Heart right ventricle (tissue), 16 donors: ENCODE measurements around the gene ZNF19. TPM values are rescaled to one million over a fixed set of nuclear protein-coding genes. Genes with fewer than 3 reads are reported as not detected.

Experiments used
- ATAC-seq, 8 donors: fragments of 200-7000 bp; cut with Tn5 transposase; one replicate each; pipeline ENCODE4 v1.9.1; 2020; ENCODE audit warnings: mild to moderate bottlenecking in 8 of 8, moderate library complexity in 8 of 8, moderate number of reproducible peaks in 1 of 8
- DNase-seq, 2 donors: peaks; one replicate each; pipeline ENCODE4 v3.0.0-alpha.2; 2020
- H3K27ac ChIP-seq, 10 donors: fragments of 200-600 bp; sonication (generic) in 2 of 10; one replicate each; pipeline versions ENCODE4 v1.5.0 to v1.8.0; 2020 to 2022; ENCODE audit warnings: mild to moderate bottlenecking in 3 of 10
- H3K27me3 ChIP-seq, 7 donors: fragments of 200-600 bp; one replicate each; pipeline ENCODE4 v1.8.0; 2021 to 2022; ENCODE audit warnings: mild to moderate bottlenecking in 2 of 7
- H3K36me3 ChIP-seq, 9 donors: fragments of 200-600 bp; sonication (generic) in 1 of 9; one replicate each; pipeline versions ENCODE4 v1.5.0 to v1.8.0; 2020 to 2022; ENCODE audit warnings: mild to moderate bottlenecking in 2 of 9
- H3K4me1 ChIP-seq, 9 donors: fragments of 200-600 bp; sonication (generic) in 1 of 9; one replicate each; pipeline versions ENCODE4 v1.5.0 to v1.8.0; 2020 to 2022; ENCODE audit warnings: mild to moderate bottlenecking in 4 of 9
- H3K4me3 ChIP-seq, 10 donors: fragments of 200-600 bp; sonication (generic) in 2 of 10; one replicate each; pipeline versions ENCODE4 v1.5.0 to v1.8.0; 2020 to 2022; ENCODE audit warnings: mild to moderate bottlenecking in 7 of 10, moderate library complexity in 2 of 10
- H3K9me3 ChIP-seq, 11 donors: fragments of 200-600 bp in 10 of 11; sonication (generic) in 2 of 11; one replicate each; pipeline versions ENCODE4 v1.5.0 to v1.8.0; 2013 to 2022; ENCODE audit warnings: mild to moderate bottlenecking in 2 of 11, control low read depth in 1 of 11, moderate library complexity in 1 of 11
- WGBS, 2 donors: extraction: QIAGEN DNeasy Blood & Tissue Kit; methylation state at CpG; one replicate each; pipeline ENCODE4 v1.1.7; 2013; ENCODE audit warnings: inconsistent platforms in 1 of 2; 5-methylcytosine and 5-hydroxymethylcytosine counted together
- intact Hi-C, 10 donors: fragments of 100-400 bp; cut with DNase I; formaldehyde crosslinking; loops; one replicate each; pipeline versions ENCODE4 v1.11.1 to v1.14.2; 2022
- long read RNA-seq, 3 donors: library from polyadenylated mRNA; unstranded; transcript quantifications; one replicate each; pipeline ENCODE4 v2.0.0, GENCODE V29; 2020 to 2021
- polyA plus RNA-seq, 2 donors: library from polyadenylated mRNA; stranded (reverse); fragments of 200-250 nt; gene quantifications; one replicate each; pipeline ENCODE4 v1.2.3, GENCODE V29; 2013
- total RNA-seq, 10 donors: library from RNA; stranded (reverse); fragmentation: NEBNext Ultra II Directional in 3 of 10; extraction: Animal tissue kit (Norgen Biotek cat#: 25700) in 3 of 10; gene quantifications; one replicate each; pipeline versions ENCODE4 v1.2.1 to v1.2.4, GENCODE V29; 2021 to 2023
- TF ChIP-seq, protein P1 (sequence below), 9 donors: fragments of 200-600 bp; sonication (generic) in 2 of 9; IDR thresholded peaks; one replicate each; pipeline versions ENCODE4 v1.5.0 to v1.8.0; 2021 to 2022; ENCODE audit warnings: antibody characterized with exemption in 9 of 9, mild to moderate bottlenecking in 5 of 9, moderate library complexity in 1 of 9
- donor health status: Arrhythmogenic right ventricular cardiomyopathy.
- donor health status: ischemic (EF 13 %, LVEDD 7.1; RV severe dilation, severe dysfunction).
- donor health status: healthy with polysubstance abuse.
- donor health status: DM: no; HTN: yes; CAD: no.
- donor health status: DM: no; HTN: no; CAD: no.
- donor health status: ischemic (EF 25% LVEDD 6.9; RV normal size, moderate dysfunction).
- donor health status: ischemic (EF 25% LVEDD 5.7; RV mildly dilated, moderate dysfunction).
- donor health status: healthy.
- donor health status: DM: yes; HTN: yes; CAD: no.
- donor health status: Ischemic cardiomyopathy.
- donor health status: ischemic (EF 35%, LVEDD 5.7; RV mildly dilated, moderate dysfunction).
- donor health status: nonischemic (EF 11% LVEDD 7.7; RV severe dilation, severe dysfunction).
- donor health status: DM: yes; HTN: yes; CAD: no.
- donor health status: PGD.
- donor health status: ischemic (EF 29% LVEDD 5.4; RV normal size, mild dysfunction).
- donor health status: nonischemic (EF 23%, LVEDD 6.1; RV moderate dilation, normal function).

Gene ZNF19
- total RNA-seq (1 to 10 TPM in 9 of 10 donors, under 1 TPM in 1; 0.59 to 3.4 (median 1.5) TPM), polyA plus RNA-seq (1 to 10 TPM in 1 of 2 donors, under 1 TPM in 1; 0.93 to 2.0 TPM)
- long read RNA-seq, donor 1: 0 reads
- long read RNA-seq, donor 2, partial matches to known transcripts: 1 of 1 reads
- long read RNA-seq, donor 2, other reads (novel, unspliced or antisense): 0 of 1 reads
- long read RNA-seq, donor 3, partial matches to known transcripts: 1 of 3 reads
- long read RNA-seq, donor 3, other reads (novel, unspliced or antisense): 1 of 3 reads

DNA sequence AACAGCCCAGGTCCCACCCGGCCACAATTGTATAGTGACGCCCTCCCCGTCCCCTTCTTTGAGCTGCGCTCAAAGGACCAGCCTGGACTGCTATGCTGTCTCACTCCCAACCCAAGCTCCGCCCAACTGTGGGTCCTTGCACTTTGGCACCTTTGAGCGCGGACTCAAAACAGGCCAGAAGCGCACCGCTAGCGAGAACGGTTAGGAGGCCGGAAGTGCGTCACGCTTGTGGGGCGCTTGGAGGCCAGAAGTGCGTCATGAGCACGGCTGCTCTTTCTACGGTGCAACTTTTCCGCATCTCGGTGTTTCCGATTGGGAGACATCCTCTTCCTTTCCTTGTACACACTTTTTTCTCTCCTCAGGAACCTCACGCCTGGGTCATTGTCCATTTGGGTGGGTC, at the start of gene ZNF19:
ZNF19 (minus strand) TSS at position 203 of the 400 bp plus-strand sequence. CDS start 7,210 bp downstream, outside the sequence.
- 85 to 86% methylated on average over 22 of the region's 22 CpGs for WGBS, 2 donors
- Histone ChIP-seq H3K27me3 (peaks cover 0 to 4% (median 0%) of the 10 kb centered on the region in 7 donors), H3K4me3 (no peak within 1 kb of the TSS), H3K9me3 (no peaks in the 10 kb centered on the region), H3K36me3 (no peaks in the 10 kb centered on the region), H3K27ac (no peak within 1 kb of the TSS), H3K4me1 (peaks cover 0 to 5% (median 0%) of the 10 kb centered on the region in 9 donors)
- intact Hi-C loops: loop anchor here in 1 of 10 donors (5.0 kb wide), 1 partner anchor 37 kb away; no protein-coding TSS in a partner anchor
- ATAC-seq (no peak), DNase-seq (no peak)
- TF ChIP-seq, protein P1, sequence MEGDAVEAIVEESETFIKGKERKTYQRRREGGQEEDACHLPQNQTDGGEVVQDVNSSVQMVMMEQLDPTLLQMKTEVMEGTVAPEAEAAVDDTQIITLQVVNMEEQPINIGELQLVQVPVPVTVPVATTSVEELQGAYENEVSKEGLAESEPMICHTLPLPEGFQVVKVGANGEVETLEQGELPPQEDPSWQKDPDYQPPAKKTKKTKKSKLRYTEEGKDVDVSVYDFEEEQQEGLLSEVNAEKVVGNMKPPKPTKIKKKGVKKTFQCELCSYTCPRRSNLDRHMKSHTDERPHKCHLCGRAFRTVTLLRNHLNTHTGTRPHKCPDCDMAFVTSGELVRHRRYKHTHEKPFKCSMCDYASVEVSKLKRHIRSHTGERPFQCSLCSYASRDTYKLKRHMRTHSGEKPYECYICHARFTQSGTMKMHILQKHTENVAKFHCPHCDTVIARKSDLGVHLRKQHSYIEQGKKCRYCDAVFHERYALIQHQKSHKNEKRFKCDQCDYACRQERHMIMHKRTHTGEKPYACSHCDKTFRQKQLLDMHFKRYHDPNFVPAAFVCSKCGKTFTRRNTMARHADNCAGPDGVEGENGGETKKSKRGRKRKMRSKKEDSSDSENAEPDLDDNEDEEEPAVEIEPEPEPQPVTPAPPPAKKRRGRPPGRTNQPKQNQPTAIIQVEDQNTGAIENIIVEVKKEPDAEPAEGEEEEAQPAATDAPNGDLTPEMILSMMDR (IDR thresholded peaks at IDR 0.05): no peak

DNA sequence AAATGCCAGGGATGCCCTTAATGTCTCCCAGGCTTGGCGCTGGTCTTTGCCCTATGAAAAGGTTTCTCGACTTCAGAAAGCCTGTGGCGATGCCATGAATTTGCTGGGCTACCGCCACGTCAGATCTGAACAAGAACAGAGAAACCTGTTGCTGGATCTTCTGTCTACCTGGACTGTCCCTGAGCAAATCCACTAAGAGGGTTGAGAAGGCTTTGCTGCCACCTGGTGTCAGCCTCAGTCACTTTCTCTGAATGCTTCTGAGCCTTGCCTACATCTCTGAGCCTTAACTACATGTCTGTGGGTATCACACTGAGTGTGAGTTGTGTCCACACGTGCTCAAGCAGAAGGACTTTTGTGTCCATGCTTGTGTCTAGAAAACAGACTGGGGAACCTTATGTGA, 48.5 kb upstream of the ZNF19 start:
- peaks cover 0 to 14% (median 0%) of the 10 kb centered on the region in 7 donors for H3K27me3 ChIP-seq
- ATAC-seq: peak in 2 of 8 donors; percentile 35 to 55
- TF ChIP-seq, protein P1 (IDR thresholded peaks at IDR 0.05): peak in 7 of 9 donors; percentile 41 to 58 (median 46)
- intact Hi-C loops: no loop called here
- no peaks in the 10 kb centered on the region for H3K4me1 ChIP-seq
- WGBS, 2 donors: 58 to 61% methylated on average over 6 of the region's 6 CpGs
- no peaks in the 10 kb centered on the region for H3K36me3 ChIP-seq
- H3K4me3 ChIP-seq: no peak overlapping the region
- no peak overlapping the region for H3K27ac ChIP-seq
- DNase-seq: no peak
- no peaks in the 10 kb centered on the region for H3K9me3 ChIP-seq

DNA sequence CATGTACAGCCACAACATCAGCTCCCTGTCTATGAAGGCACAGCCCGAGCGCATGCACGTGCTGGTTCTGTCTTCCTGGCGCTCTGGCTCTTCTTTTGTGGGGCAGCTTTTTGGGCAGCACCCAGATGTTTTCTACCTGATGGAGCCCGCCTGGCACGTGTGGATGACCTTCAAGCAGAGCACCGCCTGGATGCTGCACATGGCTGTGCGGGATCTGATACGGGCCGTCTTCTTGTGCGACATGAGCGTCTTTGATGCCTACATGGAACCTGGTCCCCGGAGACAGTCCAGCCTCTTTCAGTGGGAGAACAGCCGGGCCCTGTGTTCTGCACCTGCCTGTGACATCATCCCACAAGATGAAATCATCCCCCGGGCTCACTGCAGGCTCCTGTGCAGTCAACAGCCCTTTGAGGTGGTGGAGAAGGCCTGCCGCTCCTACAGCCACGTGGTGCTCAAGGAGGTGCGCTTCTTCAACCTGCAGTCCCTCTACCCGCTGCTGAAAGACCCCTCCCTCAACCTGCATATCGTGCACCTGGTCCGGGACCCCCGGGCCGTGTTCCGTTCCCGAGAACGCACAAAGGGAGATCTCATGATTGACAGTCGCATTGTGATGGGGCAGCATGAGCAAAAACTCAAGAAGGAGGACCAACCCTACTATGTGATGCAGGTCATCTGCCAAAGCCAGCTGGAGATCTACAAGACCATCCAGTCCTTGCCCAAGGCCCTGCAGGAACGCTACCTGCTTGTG, 47.8 kb upstream of the ZNF19 start:
- H3K27me3 ChIP-seq: peaks cover 0 to 9% (median 0%) of the 10 kb centered on the region in 7 donors
- 90 to 92% methylated on average over 28 of the region's 28 CpGs for WGBS, 2 donors

DNA sequence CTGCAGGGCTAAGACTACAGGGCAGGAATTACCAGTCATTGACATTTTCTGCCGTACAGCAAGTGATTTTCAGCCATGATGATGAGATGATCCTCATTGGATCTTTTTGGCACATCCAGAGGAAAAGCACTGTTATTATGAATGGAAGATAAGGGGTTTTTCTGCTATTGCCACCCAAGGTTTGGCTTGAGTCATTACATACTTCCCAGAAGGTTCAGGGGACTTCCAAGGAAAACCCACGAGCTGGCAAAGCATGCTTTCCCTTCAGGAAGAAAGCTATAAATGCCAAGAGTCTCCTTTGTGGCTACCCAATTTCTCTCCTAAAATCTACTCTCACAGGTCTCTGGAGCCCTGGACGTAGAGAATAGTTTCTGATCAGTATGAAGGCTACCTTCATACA, 43.2 kb upstream of the ZNF19 start:
- TF ChIP-seq, protein P1 (IDR thresholded peaks at IDR 0.05): no peak
- no peak overlapping the region for H3K4me3 ChIP-seq
- no peak for DNase-seq
- no peaks in the 10 kb centered on the region for H3K36me3 ChIP-seq
- ATAC-seq: no peak
- no peaks in the 10 kb centered on the region for H3K4me1 ChIP-seq
- no peak overlapping the region for H3K27ac ChIP-seq
- no peaks in the 10 kb centered on the region for H3K9me3 ChIP-seq
- peaks cover 0 to 38% (median 23%) of the 10 kb centered on the region in 7 donors for H3K27me3 ChIP-seq
- intact Hi-C loops: no loop called here
- WGBS, 2 donors: 69 to 70% methylated on average over 3 of the region's 3 CpGs

More for the DNA sequence above, 47.8 kb upstream of the ZNF19 start:
- no peaks in the 10 kb centered on the region for H3K4me1 ChIP-seq
- no peak overlapping the region for H3K27ac ChIP-seq
- no peak overlapping the region for H3K4me3 ChIP-seq
- TF ChIP-seq, protein P1 (IDR thresholded peaks at IDR 0.05): no peak
- no peaks in the 10 kb centered on the region for H3K36me3 ChIP-seq
- DNase-seq: no peak
- intact Hi-C loops: no loop called here
- H3K9me3 ChIP-seq: no peaks in the 10 kb centered on the region
- no peak for ATAC-seq
